ENCODE results near the gene SPATA1. TPM values are rescaled to one million over a fixed set of nuclear protein-coding genes. Genes with fewer than 3 reads are reported as not detected.
A peak's percentile ranks its signal among the peaks of the same experiment; 100 is the strongest.

The SPATA1 gene
- total RNA-seq = 0.23 TPM in 1 of 2 replicates, not detected in the other

- H3K4me3 ChIP-seq (ENCODE audit: low read depth, low read length) = peak within 1 kb of the TSS; percentile 69
- TF ChIP-seq CTCF (conservative IDR thresholded peaks at IDR 0.05; ENCODE audit: low read depth, low read length) = no peak
- DNase-seq (ENCODE audit: low read depth) = peak; percentile 62
Measured at GRCh38 chr1:84506002-84506728, at the start of gene SPATA1, which contains the start of gene GNG5. SPATA1 (plus strand) TSS chr1:84506386; CDS start chr1:84516360, 9,974 bp downstream. GNG5 (minus strand) TSS chr1:84506581; CDS start chr1:84506091, 490 bp downstream.

GRCh38 chr1:84462118-84462517, 44.1 kb upstream of the SPATA1 start:
- DNase-seq (ENCODE audit: low read depth) = no peak
- no peak overlapping the region for H3K4me3 ChIP-seq (ENCODE audit: low read depth, low read length)
- TF ChIP-seq CTCF (conservative IDR thresholded peaks at IDR 0.05; ENCODE audit: low read depth, low read length) = no peak

GRCh38 chr1:84467298-84467697, 38.9 kb upstream of the SPATA1 start:
- no peak for DNase-seq (ENCODE audit: low read depth)
- H3K4me3 ChIP-seq (ENCODE audit: low read depth, low read length) = no peak overlapping the region
- no peak for TF ChIP-seq CTCF (conservative IDR thresholded peaks at IDR 0.05; ENCODE audit: low read depth, low read length)

- TF ChIP-seq CTCF (conservative IDR thresholded peaks at IDR 0.05; ENCODE audit: low read depth, low read length) = no peak
- no peak for DNase-seq (ENCODE audit: low read depth)
- H3K4me3 ChIP-seq (ENCODE audit: low read depth, low read length) = no peak overlapping the region
Measured at GRCh38 chr1:84476225-84476624, 30.0 kb upstream of the SPATA1 start.

- DNase-seq (ENCODE audit: low read depth) = peak; percentile 40
- no peak for TF ChIP-seq CTCF (conservative IDR thresholded peaks at IDR 0.05; ENCODE audit: low read depth, low read length)
- H3K4me3 ChIP-seq (ENCODE audit: low read depth, low read length) = peak within 1 kb of the TSS; percentile 78
Measured at GRCh38 chr1:84478876-84479868, 27.0 kb upstream of the SPATA1 start, which contains the start of gene RPF1. RPF1 (plus strand) TSS chr1:84479266; CDS start chr1:84479282, 16 bp downstream.

- H3K4me3 ChIP-seq (ENCODE audit: low read depth, low read length) = peak overlapping the region; percentile 78
- no peak for TF ChIP-seq CTCF (conservative IDR thresholded peaks at IDR 0.05; ENCODE audit: low read depth, low read length)
- no peak for DNase-seq (ENCODE audit: low read depth)
Measured at GRCh38 chr1:84479998-84480397, 26.2 kb upstream of the SPATA1 start.
